Measurements from ENCODE around the gene ADCY9. TPM values are rescaled to one million over a fixed set of nuclear protein-coding genes. Genes with fewer than 3 reads are reported as not detected.

ADCY9 gene
- total and polyA plus RNA-seq, 2 experiments from 2014 or later = 7.1 to 28.4 TPM

DNA sequence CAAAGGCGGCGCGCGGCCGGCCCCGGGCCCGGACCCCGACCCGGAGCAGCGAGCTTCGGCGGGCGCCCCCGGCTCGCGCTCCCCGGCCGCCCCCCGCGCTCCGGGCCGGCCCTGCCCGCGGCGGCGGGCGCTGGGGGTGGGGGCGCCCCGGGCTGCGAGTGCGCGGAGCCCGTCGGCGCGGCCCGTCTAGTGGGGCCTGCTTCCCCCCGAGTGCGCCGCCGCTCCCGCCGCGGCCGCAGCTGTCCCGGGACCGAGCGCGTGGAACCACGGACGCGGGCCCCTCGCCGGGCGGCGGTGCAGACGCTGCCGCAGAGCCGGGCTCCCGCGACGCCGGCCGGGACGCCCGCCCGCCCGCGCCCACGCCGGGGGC is 308 bp downstream of the ADCY9 start:
- Histone ChIP-seq H3K4me1 (ENCODE audit: low read depth) (peaks cover 22% of the 10 kb centered on the region), H3K27ac (no peak overlapping the region), H3K9me3 (ENCODE audit: low read depth) (no peaks in the 10 kb centered on the region), H3K36me3 (no peaks in the 10 kb centered on the region), H3K4me3 (peak overlapping the region; percentile 45), H3K27me3 (no peaks in the 10 kb centered on the region)
- TF ChIP-seq, protein P1, sequence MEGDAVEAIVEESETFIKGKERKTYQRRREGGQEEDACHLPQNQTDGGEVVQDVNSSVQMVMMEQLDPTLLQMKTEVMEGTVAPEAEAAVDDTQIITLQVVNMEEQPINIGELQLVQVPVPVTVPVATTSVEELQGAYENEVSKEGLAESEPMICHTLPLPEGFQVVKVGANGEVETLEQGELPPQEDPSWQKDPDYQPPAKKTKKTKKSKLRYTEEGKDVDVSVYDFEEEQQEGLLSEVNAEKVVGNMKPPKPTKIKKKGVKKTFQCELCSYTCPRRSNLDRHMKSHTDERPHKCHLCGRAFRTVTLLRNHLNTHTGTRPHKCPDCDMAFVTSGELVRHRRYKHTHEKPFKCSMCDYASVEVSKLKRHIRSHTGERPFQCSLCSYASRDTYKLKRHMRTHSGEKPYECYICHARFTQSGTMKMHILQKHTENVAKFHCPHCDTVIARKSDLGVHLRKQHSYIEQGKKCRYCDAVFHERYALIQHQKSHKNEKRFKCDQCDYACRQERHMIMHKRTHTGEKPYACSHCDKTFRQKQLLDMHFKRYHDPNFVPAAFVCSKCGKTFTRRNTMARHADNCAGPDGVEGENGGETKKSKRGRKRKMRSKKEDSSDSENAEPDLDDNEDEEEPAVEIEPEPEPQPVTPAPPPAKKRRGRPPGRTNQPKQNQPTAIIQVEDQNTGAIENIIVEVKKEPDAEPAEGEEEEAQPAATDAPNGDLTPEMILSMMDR (IDR thresholded peaks at IDR 0.05; ENCODE audit: low read depth, low read length) = no peak
- DNase-seq (ENCODE audit: low read depth in 1 of 2, low spot score in 1 of 2) = no peak

DNA sequence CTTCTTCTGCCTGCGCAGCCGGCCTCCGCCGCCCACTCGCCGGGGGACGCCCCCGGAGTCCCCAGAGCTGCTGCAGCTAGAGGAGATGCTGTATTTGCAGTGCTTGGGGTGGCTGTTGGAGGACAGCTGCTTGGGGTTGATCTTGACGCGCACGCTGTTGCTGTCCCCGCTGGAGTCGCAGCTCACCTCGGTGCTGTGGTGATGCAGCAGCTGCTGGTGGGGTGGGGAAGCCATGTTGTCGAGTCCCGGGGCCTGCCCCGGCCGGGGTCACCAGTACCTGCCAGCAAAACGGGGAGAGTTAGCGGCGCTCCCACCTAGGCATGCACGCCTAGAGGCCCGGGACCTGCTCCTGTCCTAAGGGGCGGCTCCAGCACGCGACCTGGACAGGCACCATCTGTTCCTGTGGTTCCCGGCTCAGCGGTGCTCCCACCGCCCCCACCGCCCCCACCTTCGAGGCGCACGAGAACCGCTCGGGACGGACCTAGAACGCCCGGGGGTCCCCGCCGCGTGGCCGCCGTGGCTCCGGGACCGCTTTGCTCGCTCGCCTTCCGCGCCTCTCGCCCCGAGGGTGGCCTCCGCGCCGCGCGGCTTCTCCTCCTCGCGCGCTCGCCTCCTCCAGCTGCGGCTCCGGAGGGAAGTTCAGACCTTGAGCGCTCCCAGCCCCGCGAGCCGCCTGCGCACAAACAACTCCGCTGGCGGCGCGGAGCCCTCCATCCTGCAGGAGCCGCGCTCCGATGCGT is 863 bp downstream of the ADCY9 start:
- TF ChIP-seq, protein P1 (IDR thresholded peaks at IDR 0.05; ENCODE audit: low read depth, low read length) = no peak
- Histone ChIP-seq H3K9me3 (ENCODE audit: low read depth) (no peaks in the 10 kb centered on the region), H3K27ac (no peak overlapping the region), H3K27me3 (no peaks in the 10 kb centered on the region), H3K36me3 (no peaks in the 10 kb centered on the region), H3K4me3 (peak overlapping the region; percentile 45), H3K4me1 (ENCODE audit: low read depth) (peaks cover 22% of the 10 kb centered on the region)
- DNase-seq (ENCODE audit: low read depth in 1 of 2, low spot score in 1 of 2) = peak; percentile 81 to 84

DNA sequence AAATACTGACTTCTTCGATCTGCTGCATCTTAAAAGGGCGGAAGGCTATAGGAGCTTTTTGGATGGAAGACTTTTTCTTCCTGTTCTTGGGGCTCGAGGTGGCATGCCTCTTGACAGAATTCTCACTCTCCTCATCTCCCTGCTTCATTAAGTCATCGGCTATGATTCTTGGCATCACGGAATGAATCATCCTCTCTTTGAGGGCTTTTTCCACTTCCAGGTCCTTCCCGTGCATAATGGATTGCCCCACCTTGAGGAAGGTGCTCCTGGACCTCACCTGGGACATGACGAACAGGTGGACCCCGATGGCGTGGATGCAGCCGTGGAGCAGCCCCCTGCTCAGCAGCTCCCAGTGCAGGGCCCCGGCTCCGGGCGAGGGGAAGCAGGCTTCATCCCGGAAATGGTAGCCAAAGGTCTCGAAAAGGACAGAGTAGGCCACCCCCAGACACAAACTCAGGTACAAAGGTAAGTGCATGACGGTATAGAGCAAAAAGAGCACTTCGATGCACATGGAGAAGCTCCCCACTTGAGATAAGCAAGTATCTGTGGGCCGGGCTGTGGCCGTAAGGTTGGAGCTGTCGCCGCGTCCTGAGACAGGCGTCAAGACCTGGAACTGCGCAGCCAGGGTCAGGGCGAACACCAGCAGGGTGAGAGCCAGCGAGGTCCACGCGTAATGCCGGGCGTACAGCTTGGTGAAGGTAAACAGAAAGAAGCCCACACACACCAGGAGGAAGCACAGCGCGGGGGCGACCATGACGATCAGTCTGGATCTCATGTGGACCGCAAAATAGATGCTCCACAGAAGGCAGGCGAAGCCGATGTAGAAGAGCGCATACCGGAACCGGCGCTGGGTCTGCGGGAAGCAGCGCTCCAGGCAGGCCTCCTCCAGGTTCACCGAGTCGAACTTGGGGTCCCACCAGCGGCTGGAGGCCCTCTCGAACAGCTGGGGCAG is 1.7 kb downstream of the ADCY9 start:
- Histone ChIP-seq H3K9me3 (ENCODE audit: low read depth) (no peaks in the 10 kb centered on the region), H3K27ac (no peak overlapping the region), H3K36me3 (no peaks in the 10 kb centered on the region), H3K4me3 (peak overlapping the region; percentile 45), H3K4me1 (ENCODE audit: low read depth) (peaks cover 22% of the 10 kb centered on the region), H3K27me3 (no peaks in the 10 kb centered on the region)
- DNase-seq (ENCODE audit: low read depth in 1 of 2, low spot score in 1 of 2) = no peak
- TF ChIP-seq, protein P1 (IDR thresholded peaks at IDR 0.05; ENCODE audit: low read depth, low read length) = no peak

DNA sequence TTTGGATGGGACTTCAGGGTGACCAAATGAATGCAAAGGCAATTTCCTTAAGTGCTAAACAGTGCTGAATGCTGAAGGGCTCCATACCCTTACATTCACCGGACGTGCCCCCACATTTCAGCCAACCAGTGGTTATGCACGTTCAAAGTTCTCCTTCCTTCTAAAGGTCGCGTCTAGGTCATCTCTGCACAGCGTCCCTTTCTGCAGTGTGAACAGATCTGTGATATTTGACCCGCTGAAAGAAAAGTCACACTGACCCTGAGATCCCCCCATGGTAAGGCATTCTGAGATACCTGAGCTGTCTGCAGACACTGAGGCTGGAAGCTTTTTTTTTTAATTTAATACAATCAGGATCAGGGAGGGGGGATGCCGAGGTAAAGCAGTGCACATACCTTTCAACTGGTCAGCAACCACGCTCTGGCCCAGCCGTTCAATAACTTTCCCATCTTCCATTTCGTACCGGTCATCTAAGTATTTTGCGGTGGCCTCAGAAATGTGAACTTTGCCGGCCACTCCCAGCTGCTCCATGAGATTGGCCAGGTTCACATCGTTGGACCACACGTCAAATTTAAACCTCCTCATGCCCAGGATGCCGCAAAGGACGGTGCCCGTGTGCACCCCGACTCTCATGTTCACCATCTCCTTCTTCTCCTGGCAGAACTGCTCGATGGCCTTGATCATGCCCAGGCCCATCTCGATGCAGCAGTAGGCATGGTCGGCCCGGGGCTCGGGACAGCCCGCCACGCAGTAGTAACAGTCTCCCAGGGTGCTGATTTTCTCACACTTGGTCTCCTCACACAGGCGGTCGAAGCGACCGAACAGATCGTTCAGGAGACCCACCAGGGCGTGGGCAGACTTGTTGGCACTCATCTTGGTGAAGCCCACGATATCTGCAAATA is 2.6 kb downstream of the ADCY9 start:
- peak in 1 of 2 donors; percentile 30 for DNase-seq (ENCODE audit: low read depth in 1 of 2, low spot score in 1 of 2)
- Histone ChIP-seq H3K27ac (peak overlapping the region; percentile 42), H3K9me3 (ENCODE audit: low read depth) (no peaks in the 10 kb centered on the region), H3K36me3 (no peaks in the 10 kb centered on the region), H3K4me3 (peak overlapping the region; percentile 25), H3K4me1 (ENCODE audit: low read depth) (peaks cover 22% of the 10 kb centered on the region), H3K27me3 (no peaks in the 10 kb centered on the region)
- TF ChIP-seq, protein P1 (IDR thresholded peaks at IDR 0.05; ENCODE audit: low read depth, low read length) = no peak
